Measurements from ENCODE around the gene AHDC1.

The AHDC1 gene

GRCh38 chr1:27574871-27575831 is 28.8 kb downstream of the AHDC1 start:
- DNase-seq, result peak; percentile 19 to 50

GRCh38 chr1:27574001-27574781 is 29.8 kb downstream of the AHDC1 start:
- no peak for DNase-seq

- DNase-seq, result no peak
These were observed 31.1 kb downstream of the AHDC1 start for GRCh38 chr1:27572679-27573426.

- DNase-seq, result no peak
These were observed 31.8 kb downstream of the AHDC1 start for GRCh38 chr1:27572019-27572678.

GRCh38 chr1:27571439-27572018 is 32.4 kb downstream of the AHDC1 start:
- no peak for DNase-seq

- DNase-seq, result no peak
These were observed 33.2 kb downstream of the AHDC1 start for GRCh38 chr1:27570784-27571183.

GRCh38 chr1:27570356-27570755 is 33.6 kb downstream of the AHDC1 start:
- no peak for DNase-seq

GRCh38 chr1:27569506-27570291 is 34.2 kb downstream of the AHDC1 start:
- DNase-seq, result no peak

GRCh38 chr1:27569088-27569460 is 34.9 kb downstream of the AHDC1 start:
- no peak for DNase-seq

GRCh38 chr1:27568300-27569087 is 35.5 kb downstream of the AHDC1 start:
- DNase-seq, result no peak

- no peak for DNase-seq
These were observed 36.0 kb downstream of the AHDC1 start for GRCh38 chr1:27567971-27568299.

- no peak for DNase-seq
These were observed 36.8 kb downstream of the AHDC1 start for GRCh38 chr1:27567146-27567526.

GRCh38 chr1:27566462-27567145 is 37.3 kb downstream of the AHDC1 start:
- no peak for DNase-seq

- DNase-seq, result no peak
These were observed 39.0 kb downstream of the AHDC1 start for GRCh38 chr1:27564710-27565649.

- no peak for DNase-seq
These were observed 40.1 kb downstream of the AHDC1 start for GRCh38 chr1:27563591-27564471.

GRCh38 chr1:27563341-27563590 is 40.7 kb downstream of the AHDC1 start:
- no peak for DNase-seq

GRCh38 chr1:27562534-27563340 is 41.2 kb downstream of the AHDC1 start:
- DNase-seq, result no peak

All from SHP77 (cell line).